HG03139 (cell line): Measurements from ENCODE around the gene TMEM135.
"Not testable (repeated sequence)": the region's sequence is repeated elsewhere in the genome, so short reads cannot be mapped to it uniquely, and the experiment has no call there.

Experiments
- ATAC-seq: cut with Tn5 transposase; IDR thresholded peaks from one replicate; pipeline ENCODE4 v1.9.1; 2021; ENCODE audit not compliant: unreplicated experiment

TMEM135 gene

GRCh38 chr11:87254562-87254961 is 216.8 kb downstream of the TMEM135 start:
- ATAC-seq = no peak

DNA sequence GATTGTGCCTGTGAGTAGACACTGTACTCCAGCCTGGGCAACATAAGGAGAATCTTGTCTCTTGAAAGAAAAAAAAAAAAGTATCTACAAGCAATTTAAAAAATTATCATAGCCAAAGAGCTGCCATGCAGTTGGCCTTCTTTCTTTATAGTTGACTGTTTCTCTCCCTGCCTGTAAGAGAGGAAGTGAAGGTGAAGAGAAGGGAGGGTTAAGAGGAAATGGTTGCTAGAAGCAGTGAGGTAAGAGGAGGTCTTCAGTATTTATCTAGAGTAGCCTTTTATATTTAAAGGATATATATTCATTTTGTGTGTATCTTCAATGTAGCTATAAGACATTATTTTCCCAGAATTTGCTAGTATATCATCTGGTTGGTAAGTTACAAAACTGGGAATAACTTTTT is 217.9 kb downstream of the TMEM135 start:
- no peak for ATAC-seq

DNA sequence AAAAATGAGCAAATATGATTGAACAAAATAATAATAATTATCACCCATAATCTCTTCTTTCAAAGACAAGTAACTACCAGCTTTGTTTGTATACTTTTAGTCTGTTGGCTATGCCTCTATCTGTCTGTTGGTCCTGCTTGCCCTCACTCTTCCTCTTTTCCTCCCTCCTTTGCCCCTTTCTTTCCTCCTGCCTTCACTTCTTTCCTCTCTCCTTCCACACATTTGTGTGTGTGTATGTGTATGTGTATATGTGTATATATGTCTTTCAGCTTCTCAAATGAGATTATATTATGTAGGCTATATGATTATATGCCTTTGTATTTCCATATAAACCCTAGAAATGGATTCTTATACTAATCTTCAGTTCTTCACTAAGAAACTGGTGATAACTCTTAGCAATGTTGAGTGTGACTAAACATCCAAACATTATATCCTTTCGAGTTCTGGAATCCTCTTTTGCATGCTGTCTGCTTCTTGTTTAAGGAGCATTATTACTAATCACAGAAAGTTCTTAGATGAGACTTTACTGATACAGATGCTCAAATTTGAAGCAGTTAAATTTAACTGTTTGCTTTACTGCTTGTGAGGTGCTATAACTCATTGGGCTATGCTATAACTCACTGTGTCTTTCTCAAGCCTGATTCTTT is 219.1 kb downstream of the TMEM135 start:
- no peak for ATAC-seq

DNA sequence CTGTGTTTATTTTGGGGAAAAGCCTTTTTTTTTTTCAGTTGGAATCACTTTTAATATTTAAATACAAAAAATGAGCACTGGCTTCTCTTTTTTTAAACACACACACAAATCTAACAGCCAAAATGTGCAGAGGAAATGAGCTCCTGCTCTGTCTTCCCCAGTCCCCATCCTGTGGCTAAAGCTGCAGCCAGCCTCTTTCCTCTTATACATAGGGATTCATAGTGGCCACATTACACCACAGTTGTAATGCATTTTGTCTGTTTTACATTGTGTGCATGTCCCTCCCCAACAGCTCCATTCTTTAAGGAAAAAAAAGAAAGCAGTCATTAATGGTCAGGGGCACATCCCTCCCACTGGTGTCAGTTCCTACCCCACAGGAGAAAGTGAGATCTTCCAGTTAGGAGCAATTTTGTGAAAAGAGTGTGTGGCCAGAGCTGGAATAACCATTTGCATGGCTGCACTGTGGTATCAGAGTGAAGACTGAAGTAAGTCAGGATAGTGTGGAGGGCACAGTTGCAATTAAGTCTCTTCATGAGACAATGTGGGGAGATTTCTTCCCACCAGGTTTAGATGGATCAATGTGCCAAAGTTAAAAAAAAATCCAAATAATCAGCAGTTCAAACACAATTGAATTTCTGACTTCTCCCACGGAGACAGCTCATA is 220.6 kb downstream of the TMEM135 start:
- ATAC-seq = no peak

- ATAC-seq = no peak
These were observed 222.0 kb downstream of the TMEM135 start for GRCh38 chr11:87259736-87260135.

DNA sequence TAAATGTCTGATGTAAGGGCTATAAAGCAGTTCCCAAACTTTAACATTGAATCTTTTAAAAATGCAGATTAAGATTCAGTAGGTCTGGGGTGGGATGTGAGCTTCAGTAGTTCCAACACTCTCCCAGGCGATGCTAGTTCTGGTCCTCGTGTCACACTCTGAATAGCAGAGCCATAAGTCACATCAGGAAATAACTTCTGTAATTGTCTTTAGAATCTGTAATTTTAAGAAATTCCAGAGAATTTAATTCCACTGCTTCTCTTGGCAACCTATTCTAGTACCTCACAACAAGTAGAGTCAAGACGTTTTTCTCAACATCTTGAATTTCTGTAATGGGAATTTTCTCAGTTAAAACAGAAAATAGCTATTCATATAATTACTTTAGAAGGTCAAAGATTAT is 223.1 kb downstream of the TMEM135 start:
- no peak for ATAC-seq

GRCh38 chr11:87263264-87263838 is 225.6 kb downstream of the TMEM135 start:
- ATAC-seq = no peak

DNA sequence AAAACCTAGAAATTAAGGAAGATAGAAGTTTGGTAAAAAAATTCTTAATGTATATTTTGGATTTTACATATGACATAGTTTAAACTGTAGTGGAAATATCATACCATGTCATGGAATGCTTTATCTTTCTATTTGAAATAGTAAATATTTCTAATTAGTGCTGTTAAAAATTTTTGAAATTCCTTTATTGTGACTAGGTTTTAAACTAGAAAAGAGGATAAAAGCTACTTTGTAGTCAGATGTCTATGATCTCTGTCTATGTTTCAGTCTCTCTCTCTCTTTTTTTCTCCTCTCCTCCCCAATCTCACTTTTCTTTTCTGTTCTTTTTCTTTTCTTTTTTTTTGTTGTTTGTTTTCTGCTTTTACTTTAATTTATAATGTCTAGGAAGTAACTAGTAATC is 226.2 kb downstream of the TMEM135 start:
- no peak for ATAC-seq

DNA sequence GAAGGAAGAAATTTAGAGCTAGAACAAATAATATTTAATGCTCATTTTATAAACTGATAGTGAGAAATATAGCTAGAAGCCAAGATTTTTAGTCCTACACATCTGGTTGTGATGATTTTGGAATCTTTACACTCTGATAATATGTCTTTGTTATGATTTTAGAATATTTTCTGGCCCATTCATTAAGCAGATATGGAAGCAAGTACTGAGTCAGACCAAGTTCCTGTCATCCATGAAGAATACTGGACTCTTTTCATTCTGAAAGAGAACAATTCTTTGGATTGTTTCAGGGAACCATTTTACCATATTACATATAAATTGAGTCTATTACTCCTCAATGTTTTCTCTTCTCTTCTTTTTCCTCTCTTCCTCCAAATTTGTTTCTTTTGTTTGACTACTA is 227.4 kb downstream of the TMEM135 start:
- no peak for ATAC-seq

DNA sequence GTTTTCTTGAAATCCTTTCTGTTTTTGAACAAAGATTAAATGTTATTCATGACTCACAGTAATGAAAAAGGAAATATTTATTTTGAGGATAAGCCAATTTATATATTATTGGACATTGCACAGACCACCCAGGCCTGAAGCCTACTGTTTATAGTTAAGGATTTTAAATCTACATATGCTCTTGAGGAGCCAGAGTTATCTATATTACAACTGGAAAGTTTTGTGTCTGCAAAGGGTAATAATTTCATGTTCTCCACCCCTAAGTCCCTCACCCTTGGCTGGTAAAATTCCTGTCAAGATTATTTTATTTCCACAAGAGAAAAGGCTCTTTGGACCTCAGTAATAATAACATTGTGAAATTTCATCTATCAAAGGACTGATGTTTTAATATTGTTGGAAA is 228.2 kb downstream of the TMEM135 start:
- no peak for ATAC-seq

DNA sequence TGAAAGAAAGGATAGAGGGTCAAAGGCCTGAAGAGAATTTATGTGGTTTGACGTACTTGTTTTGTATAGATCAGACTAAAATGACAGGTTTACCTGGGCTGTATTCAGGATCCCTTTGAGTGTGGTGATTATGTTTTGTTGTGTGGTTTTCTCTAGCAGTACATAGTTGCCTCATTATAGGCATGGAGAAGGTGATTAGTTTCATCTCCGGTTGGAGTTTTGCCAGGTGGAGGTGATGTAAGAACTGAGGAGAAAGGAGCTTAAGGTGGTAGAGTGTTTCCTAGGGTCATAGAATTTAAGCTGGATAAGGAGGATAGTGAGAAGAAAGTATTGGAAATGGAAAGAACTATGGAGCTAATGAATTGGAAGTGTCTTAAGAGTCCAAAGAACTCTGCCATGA is 229.0 kb downstream of the TMEM135 start:
- ATAC-seq = no peak

- ATAC-seq = not testable (repeated sequence)
These were observed 234.2 kb downstream of the TMEM135 start for GRCh38 chr11:87271951-87272350.

DNA sequence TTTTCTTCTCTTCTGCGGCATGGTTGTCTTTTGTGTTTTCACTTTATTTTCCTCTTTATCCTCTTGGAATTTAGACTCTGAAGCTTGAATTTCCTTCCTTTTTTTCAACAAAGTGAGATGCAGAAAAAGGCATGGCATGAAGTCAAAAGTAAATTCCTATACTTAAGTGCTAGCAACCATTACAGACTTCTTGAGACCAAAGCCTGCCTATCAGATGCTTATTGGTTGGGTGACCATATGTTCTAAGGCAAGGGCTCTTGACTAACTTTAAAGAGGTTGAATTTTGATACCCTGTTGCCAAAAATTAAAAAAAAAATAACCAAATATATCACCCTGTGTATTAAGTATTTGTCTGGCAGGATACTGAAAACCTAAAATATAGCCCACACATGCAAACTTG is 237.4 kb downstream of the TMEM135 start:
- ATAC-seq = no peak

- no peak for ATAC-seq
These were observed 242.4 kb downstream of the TMEM135 start for GRCh38 chr11:87280143-87280542.

DNA sequence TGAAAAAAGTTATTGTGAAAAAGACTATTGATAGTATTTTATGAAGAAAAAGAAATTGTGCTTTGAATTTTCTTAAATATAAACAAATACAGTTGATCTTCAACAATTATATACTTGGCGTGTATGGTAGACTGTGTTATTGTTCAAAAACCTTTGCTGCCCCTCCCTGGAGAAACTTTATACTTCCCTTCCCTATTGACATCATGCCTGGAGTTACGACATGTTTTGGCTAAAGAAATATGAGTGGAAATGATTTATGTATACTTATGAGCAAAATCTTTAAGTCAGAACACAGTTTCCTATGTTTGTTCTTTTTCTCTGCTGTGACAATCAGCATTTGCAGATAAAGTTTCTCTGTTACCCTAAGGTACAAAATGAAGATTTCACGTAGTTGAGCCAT is 243.8 kb downstream of the TMEM135 start:
- ATAC-seq = no peak

DNA sequence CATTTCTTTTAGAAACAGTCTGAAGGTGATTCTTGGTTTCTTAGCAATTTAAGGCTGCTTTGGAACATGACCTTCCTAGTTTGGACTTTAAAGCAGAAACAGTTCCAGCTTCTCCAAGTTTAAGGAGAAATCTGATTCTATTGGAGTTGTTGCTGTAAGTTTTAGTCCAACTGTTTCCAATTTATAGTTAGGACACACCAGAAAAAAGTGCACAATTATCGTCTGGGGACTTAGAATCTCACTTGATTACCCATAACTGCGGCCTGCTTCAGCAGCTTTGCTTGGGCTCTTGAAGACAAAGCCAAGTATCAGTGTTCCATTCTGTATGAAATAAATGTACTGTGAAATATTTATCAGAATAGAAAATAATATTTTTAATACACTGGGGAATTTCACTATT is 246.6 kb downstream of the TMEM135 start:
- no peak for ATAC-seq

GRCh38 chr11:87285674-87286073 is 247.9 kb downstream of the TMEM135 start:
- not testable (repeated sequence) for ATAC-seq

- ATAC-seq = no peak
These were observed 248.6 kb downstream of the TMEM135 start for GRCh38 chr11:87286338-87286737.

DNA sequence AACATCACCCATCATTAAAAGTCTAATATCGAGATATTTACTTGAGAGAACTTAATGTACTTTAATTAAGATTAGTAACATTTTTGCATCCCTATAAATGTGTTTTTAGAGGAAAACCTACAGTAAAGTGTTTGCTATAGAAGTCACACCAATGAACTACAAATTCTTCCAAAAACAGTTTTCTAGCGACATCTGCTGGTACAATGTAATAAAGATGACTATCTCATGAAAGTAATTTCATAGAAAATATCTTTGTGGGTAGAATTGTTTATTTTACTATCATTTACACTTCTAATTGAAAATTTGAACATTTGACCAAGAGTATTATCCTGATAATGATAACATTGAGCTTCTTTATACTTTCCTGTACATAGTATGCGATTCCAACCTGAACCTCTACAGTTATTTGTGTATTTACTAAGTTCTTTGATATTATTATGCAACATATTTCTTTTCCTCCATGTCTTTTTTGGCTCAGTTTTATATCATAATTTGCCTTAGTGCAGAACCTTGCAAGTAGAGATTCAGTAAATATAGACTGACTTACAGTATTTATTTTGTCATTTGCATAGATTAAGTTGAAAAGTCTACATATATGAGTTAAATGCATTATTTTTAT is 252.7 kb downstream of the TMEM135 start:
- no peak for ATAC-seq

DNA sequence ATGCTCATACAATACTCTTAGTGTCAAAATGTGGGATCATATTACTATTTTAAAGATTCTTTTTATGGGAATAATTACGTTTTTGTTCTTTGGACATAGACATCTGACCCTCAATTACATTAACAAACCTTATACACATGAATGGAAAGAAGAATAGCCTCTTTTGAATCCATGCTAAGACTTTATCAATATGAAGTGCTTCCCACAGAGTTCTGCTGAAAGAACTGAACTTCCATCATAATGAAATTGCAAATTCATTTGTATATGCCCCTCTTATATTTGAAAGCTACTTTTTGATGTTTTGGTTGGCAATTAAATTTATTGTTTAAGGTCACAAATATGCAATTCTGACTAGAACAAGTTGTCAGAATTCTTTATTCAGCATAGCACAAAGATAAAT is 254.9 kb downstream of the TMEM135 start:
- ATAC-seq = no peak

DNA sequence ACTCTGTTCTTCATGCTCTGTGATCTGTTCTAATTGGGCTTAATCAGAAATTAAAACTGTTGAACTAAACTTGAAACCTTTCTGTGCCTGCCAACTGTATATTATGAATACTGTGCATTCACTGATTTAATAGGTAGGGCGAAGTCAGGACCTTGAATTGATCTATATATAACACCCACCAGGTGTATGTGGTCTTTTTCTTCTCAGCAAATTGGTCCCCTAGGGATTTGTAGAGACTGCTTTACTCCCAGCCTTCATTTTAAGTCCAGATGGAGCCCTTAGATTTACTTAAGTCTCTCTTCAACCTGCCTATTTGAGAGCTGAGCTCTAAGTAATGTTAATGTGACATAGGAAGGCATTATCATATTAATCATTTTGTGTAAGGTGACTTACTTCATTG is 257.5 kb downstream of the TMEM135 start:
- ATAC-seq = no peak

DNA sequence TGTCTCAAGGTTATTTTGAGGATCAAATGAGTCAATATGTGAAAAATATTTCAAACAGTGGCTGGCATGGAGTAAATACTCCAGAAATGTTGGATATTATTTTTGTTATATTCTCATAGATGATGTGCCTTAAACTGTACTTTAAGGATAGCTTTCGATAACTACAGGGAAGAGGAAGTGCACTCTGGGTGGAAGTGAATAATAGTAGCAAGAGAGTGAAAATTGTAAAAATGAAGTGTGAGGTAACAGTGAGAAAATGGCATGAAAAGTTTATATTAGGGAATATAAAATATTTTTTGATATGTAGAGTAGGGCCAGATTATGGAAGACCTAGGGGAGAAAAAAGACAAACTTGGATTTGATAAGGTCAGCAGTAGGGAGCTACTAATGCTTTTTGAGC is 258.9 kb downstream of the TMEM135 start:
- ATAC-seq = no peak
